ENCODE results near the gene PHLDB1.

The PHLDB1 gene

DNA sequence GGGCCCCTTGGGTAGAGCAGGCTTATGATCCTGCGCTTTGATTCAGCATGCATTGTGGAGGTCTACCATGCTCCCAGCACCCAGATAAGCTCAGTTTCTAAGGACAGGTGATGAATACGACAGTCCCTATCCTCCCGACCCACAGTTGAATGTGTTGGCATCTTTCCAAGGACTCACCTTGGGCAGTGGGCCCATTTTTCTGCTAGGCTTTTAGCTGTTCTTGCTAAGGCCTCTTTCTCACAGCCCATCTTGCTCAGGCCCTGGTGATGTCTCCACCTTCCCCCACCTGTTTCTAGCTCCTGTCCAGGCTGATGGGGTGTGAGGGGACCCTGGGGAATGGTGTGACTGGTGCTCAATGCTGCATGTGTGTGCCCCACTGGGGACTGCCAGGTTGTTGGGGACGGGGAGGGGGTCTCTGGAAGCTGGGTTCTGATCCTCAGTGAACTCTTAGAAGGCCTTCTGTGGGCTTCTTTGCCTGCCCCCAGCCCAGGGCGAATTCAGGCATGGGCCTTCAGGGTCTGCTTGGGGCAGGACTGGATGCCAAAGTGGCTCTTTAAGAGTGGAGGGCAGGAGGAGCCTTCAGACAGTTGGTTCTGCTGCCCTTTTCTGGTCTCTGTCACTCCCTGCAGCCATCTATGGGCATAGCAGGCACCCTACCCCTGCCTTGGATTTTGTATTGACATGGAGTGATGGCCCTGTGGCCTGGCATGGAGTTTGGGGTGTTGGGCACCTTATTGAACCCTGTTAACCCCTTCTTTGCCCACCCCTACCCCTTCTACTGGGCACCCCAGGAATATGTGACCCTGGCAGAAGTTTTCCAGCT lies 33.1 kb downstream of the PHLDB1 start:
- no peak for DNase-seq

GRCh38 chr11:118641397-118642019 lies 34.1 kb downstream of the PHLDB1 start:
- no peak for DNase-seq

DNA sequence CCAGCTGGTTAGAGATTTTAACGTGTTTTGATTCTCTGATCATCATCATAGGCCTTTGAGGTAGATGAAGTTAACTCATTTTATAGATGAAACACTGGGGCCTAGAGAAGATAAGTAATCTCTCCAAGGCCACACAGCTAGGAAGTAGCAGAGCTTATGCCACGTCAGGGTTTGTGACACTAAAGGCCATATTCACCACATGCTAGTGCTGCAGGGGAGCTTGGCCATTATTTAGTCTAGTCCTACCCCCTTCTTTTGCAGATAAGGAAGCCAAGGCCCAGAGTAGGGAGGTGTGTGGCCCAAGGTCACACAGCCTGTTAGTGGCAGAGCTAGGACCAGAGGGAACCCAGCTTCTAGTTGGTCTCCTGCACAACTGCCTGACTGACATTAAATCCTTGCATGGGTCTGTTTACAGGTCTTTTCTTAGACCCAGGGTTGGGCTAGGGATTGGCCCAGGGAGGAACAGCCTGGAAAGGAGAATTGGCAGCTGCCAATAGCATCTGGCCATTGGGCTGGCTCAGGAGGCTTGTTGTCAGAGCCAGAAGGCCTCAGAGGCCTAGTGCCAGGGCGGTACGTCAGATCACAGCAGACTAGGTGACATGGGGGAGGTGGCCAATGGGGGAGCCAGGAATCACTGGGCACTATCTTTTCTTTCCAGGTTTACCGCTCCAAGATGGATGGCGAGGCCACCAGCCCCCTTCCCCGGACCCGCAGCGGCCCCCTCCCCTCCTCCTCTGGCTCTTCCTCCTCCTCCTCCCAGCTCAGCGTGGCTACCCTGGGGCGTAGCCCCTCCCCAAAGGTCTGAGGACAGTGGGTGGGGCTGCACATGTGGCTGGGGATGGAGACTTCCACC lies 36.0 kb downstream of the PHLDB1 start:
- no peak for DNase-seq

DNA sequence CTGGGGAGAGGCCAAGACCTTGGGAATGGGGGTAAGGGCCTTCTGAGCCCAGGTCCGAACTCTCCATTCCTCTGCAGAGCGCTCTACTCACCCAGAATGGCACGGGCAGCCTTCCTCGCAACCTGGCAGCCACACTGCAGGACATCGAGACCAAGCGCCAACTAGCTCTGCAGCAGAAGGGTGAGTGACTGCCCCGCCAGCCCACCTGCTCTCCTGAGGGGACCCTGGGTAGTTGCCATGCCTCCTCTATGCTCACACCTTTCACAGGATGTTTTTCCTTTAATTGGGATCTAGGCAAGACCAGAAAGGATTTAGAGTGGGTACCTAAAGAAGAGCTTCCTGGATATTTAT lies 36.6 kb downstream of the PHLDB1 start:
- DNase-seq, result no peak

DNA sequence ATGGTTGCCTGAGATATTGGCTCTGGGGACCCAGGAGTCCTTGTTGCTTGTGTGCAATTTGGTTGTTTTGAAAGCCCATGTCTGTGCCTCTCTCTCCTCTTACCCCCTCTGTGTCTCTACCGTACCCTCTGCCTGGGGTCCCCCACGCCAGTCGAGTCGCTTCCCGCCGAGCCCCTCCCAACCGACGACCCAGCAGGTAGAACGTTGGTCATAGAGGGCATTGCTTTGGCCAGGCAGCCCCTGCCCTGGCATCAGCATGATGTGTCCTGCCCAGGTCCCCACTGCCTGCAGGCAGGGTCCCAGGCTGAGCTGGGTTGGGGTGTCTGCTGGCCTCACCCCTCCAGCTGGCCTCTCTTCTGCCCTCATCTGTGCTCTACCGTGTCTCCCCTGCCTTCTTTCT lies 37.1 kb downstream of the PHLDB1 start:
- no peak for DNase-seq

DNA sequence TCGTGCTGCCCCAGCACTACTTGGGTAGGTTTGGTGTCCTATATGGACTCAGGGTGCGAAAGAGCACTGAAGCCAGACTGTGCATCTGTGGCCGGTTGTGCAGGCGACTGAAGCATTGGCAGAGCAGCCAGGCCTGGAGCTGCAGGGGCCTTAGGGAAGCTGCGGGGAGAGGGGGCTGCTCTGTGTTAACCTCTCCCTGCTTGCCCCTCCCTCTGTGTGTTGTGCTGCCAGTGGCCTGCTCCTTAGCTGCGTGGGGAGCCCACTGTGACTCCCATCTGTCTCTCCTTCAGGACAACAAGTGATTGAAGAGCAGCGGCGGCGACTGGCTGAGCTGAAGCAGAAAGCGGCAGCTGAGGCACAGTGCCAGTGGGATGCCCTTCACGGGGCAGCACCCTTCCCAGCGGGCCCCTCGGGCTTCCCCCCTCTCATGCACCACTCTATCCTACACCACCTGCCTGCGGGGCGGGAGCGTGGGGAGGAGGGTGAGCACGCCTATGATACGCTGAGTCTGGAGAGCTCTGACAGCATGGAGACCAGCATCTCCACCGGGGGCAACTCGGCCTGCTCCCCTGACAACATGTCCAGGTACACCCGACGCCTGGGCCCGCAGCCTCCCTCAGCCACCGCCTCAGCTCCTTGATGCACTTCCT lies 37.8 kb downstream of the PHLDB1 start:
- DNase-seq, result no peak

DNA sequence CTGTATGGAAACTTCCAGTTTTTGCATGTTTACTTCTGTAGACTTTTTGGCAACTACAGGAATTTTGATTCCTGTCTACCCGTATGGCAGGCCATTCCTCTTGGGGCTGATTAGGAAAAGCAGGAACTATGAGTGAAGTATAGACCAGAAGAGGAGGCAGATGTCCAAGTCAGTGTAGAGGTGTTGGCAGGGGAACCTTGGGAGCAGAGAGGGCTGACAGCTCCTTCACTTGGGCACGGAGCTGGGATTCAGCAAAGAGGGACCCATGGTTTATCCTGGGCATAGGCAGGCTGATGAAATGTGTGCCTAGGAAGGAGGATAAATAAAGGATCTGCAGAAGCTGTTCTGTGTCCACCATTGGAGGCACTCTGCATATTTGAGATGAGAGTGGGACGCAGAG lies 39.0 kb downstream of the PHLDB1 start:
- no peak for DNase-seq

GRCh38 chr11:118648291-118648690 lies 40.9 kb downstream of the PHLDB1 start:
- DNase-seq, result no peak

DNA sequence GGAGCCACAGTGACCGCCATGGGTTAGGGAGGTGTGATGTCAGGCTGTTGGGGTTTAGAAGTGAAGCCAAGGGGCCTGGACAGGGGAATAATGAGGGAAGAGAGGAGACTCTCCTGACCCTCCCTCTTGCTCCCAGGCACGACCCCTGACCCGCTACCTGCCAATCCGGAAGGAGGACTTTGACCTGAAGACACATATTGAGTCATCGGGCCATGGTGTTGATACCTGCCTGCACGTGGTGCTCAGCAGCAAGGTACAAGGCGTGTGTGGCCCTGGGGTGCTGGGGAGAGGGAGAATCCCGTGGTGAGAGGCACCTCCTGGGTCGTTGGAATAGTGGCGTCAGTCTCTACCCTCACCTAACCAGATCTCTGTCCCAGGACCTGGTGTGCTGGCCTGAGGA lies 42.5 kb downstream of the PHLDB1 start:
- DNase-seq, result no peak

GRCh38 chr11:118650366-118650765 lies 43.0 kb downstream of the PHLDB1 start:
- DNase-seq, result no peak

- no peak for DNase-seq
Observed at GRCh38 chr11:118651820-118652219, 44.4 kb downstream of the PHLDB1 start.

DNA sequence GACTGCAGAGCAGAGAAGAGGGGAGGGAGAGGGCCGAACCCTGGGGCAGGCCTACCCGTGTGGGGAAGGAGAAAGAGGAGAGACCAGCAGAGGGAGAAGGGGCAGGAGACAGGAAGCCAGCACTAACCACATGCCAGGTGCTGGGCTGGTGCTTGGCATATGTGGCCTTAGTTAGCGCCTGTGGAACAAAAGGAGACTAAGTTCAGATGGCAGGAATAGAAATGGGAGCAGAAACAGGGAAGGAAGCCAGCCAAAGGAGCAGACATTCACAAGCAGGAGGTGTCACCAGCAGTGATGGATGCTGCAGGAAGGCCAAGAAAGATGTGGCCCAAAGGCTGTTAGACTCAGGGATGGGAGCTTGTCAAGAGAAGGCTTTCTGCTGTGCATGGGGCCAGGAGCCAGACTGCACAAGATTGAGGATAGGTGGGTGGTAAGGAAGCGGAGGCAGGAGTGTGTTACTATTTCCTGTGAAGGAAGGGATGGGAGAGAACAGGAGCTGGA lies 45.3 kb downstream of the PHLDB1 start:
- no peak for DNase-seq

DNA sequence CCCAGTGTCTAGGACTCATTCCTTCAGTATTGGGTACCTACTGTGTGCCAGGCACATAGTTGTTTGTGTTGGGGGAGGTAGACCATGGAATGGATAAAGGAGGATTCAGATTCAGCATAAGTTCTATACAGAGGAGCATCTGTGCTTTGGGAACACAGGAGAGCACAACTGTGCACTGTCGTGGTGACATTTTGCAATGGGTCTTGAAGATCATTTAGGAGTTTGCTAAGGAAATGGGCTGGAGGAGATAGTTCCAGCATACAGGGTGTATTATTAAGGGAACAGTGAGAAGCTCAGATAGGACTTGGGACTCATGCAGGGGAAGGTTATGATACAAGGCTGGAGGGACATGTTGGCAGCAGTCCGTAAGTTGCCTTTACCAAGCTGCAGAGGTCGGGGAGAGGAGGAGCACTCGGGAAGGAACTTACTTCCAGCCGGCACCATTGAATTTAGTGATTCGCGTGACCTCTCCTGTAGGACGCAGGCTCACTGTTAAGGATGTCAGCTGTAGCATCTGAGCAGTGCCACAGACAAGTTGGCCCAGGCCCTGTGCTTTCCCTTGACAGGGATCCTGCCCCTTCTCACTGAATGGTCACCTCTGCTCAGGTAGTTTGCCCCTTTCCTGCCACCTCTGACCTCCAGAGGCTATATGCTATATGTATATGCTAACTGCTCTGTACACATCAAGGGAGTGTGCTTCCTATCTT lies 46.4 kb downstream of the PHLDB1 start:
- no peak for DNase-seq

DNA sequence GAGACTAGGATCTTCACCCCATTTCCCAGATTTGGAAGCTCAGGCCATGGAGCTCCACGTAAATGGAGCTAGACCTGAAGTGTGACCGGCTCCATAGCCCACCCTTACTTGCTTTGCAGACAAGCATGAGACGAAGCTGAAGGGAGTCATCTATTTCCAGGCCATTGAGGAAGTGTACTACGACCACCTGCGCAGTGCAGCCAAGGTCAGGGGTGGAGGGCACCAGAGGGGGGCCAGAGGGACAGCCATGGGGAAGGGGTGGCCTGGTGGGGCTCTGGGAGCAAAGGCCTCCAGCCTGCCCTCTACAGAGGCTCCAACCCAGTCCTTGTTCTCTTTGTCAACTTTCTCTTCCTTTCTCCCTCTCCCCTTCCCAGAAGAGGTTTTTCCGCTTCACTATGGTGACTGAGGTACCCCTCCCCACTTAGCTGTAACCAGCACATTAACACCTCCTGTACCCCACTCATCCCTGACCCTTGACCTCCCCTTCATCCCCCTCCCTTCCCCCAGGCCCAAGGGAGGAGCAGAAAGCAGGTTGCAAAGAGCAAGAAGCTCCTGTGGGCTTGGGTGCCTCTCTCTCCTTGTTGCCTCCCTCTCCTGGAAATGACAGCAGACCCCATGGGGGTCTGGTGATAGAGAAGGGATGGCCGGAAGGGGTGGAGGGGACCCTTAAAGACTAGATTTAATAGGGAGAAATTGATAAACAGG lies 48.2 kb downstream of the PHLDB1 start:
- no peak for DNase-seq

DNA sequence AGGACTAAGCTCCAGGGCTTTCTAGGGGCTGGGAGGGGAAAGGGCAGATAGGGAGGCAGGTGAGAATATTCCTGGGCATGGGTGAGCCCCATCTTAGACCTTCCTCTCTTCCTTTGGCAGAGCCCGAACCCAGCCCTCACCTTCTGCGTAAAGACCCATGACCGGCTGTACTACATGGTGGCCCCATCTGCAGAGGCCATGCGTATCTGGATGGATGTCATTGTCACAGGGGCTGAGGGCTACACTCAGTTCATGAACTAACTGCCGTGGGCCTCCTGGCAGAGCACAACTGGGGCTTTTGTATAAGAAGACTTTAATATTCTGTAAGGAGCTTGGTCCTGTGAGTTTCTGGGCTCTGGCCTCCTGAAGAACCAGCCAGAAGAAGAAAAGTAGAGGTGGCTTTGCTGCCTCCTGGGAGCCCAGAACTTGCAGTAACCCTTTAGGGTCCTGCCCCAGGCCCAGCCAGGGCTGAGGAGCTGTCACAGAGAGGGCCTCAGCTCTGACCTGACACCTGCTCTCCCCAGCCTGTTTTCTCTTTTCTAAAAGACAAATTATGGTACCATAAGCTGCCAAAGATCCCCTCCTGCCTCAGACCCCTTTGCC lies 49.2 kb downstream of the PHLDB1 start:
- DNase-seq, result no peak

DNA sequence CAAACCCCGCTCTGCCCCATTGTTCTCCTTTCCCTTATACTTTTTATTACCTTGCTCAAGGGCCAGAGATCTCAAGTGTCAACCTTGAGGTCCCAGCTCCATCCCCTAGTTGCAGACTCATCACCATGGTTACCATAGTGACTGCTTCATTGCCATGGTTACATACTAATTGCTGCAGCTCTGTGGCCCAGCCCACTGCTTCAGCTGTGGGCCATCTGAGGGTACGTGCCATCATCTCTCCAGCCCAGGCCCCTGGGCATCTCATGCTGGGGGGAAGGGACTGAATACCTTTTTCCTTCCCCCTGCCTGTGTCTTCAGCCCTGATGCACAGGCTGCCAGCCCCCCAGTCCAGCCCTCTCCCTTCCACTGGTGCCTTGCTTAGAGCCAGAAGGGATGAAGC lies 49.8 kb downstream of the PHLDB1 start:
- DNase-seq, result no peak

DNA sequence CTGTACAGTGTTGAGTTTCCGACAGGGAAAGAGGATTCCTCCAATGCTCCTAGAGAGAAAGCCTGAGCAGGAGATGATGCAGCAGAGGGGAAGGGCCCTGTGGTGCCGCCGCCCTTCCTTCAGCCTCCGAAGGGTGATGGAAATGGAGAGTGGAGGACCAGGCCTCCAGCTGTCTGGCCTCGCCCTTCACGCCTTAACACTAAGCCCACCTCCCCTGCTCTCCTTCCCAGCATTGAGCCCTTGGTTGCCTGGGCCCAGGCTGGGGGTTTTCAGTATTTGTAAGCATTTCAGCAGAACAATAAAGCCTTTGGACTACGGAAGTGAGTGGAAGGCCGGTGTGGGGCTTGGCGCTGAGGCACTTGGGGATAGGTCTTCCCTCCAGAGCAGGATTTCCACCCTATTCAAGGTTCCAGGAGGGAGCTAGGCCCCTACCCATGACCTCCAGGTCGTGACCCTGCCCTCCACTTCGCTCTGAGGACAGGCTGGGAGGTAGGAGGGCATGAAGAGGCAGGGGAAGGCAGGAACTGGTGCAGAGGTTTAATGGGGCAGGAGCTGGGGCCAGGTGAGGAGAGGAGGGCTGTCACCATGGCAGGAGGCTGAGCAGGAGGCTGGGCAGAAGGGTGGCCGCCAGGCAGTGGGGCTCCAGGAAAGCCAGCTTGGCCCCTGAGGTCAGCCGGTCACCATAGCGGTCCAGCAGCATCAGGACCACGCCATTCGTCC lies 50.5 kb downstream of the PHLDB1 start:
- no peak for DNase-seq

- no peak for DNase-seq
Observed at GRCh38 chr11:118658429-118659313, 51.3 kb downstream of the PHLDB1 start.

GRCh38 chr11:118659314-118659952 lies 52.0 kb downstream of the PHLDB1 start:
- DNase-seq, result peak; percentile 86

Data from activated T-cell treated with anti-CD3 and anti-CD28 coated beads for 4 hours (primary cell).